HEK293T (cell line): ENCODE measurements around the gene ARHGAP42.

Source experiments
- ELF4 ChIP-seq: fragments of 450-650 bp; IDR thresholded peaks from 2 replicates; pipeline ENCODE4 v1.6.1; 2017; ENCODE audit warnings: antibody characterized with exemption
- FOXA1 ChIP-seq: fragments of 450-650 bp; IDR thresholded peaks from 2 replicates; pipeline ENCODE4 v1.6.1; 2016; ENCODE audit warnings: mild to moderate bottlenecking
- FOXK2 ChIP-seq: fragments of 450-650 bp; IDR thresholded peaks from 2 replicates; pipeline ENCODE4 v1.6.1; 2016; ENCODE audit warnings: mild to moderate bottlenecking
- FOXM1 ChIP-seq: fragments of 450-650 bp; IDR thresholded peaks from 2 replicates; pipeline ENCODE4 v1.6.1; 2017; ENCODE audit warnings: mild to moderate bottlenecking, borderline replicate concordance
- HDGF ChIP-seq: fragments of 450-650 bp; IDR thresholded peaks from 2 replicates; pipeline ENCODE4 v1.6.1; 2017; ENCODE audit warnings: antibody characterized with exemption, borderline replicate concordance
- SP1 ChIP-seq: fragments of 450-650 bp; IDR thresholded peaks from 2 replicates; pipeline ENCODE4 v1.6.1; 2017
- TARDBP ChIP-seq: fragments of 450-650 bp; IDR thresholded peaks from 2 replicates; pipeline ENCODE4 v1.6.1; 2016

DNA sequence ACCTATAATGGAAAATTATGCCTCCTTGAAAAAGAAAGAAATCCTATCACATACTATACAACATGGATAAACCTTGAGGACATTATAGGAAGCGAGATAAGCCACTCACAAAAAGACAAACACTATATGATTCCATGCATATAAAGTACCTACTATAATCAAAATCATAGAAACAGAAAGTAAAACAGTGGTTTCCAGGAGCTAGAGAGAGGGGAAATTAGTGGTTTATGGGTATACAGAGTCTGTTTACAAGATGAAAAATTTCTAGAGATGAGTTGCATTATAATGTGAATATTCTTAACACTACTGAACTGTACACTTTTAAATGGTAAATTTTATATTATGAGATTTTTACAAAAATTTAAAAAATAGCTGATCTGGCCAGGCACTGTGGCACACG lies 40.5 kb upstream of the ARHGAP42 start:
- TF ChIP-seq FOXM1 (no peak), HDGF (no peak), SP1 (no peak), TARDBP (no peak), FOXA1 (no peak), FOXK2 (no peak), ELF4 (no peak)
